Calu3 (cell line): ENCODE data around the gene SELENOT. TPM values are rescaled to one million over a fixed set of nuclear protein-coding genes. Genes with fewer than 3 reads are reported as not detected.

ENCODE experiments used
- BruUV-seq: library from RNA; stranded (reverse); fragments of 400-500 nt; replicated peaks from 2 replicates; lab custom pipeline; 2021; lab: Mats Ljungman, UMichigan
- CTCF ChIA-PET: fragments of 300-600 bp; sonication (Branson Sonifier 250); formaldehyde crosslinking; loops from one replicate; lab custom pipeline; 2022; ENCODE audit warnings: antibody characterized with exemption; lab: Charles Lee
- DNase-seq: peaks from one replicate; pipeline ENCODE4 v3.0.0; 2022
- H3K27ac Mint-ChIP-seq: one replicate; pipeline ENCODE4 v1.8.0; 2022; ENCODE audit warnings: mixed read lengths; ENCODE audit not compliant: unreplicated experiment
- H3K27me3 Mint-ChIP-seq: one replicate; pipeline ENCODE4 v1.8.0; 2022; ENCODE audit warnings: mixed read lengths; ENCODE audit not compliant: unreplicated experiment
- H3K36me3 Mint-ChIP-seq: one replicate; pipeline ENCODE4 v1.8.0; 2022; ENCODE audit warnings: mild to moderate bottlenecking, moderate library complexity, mixed read lengths; ENCODE audit not compliant: insufficient read depth, unreplicated experiment
- H3K4me1 Mint-ChIP-seq: one replicate; pipeline ENCODE4 v1.8.0; 2022; ENCODE audit warnings: mild to moderate bottlenecking, low read depth, mixed read lengths; ENCODE audit not compliant: unreplicated experiment
- H3K4me3 Mint-ChIP-seq: one replicate; pipeline ENCODE4 v1.8.0; 2022; ENCODE audit warnings: mild to moderate bottlenecking, low read depth, moderate library complexity, mixed read lengths; ENCODE audit not compliant: unreplicated experiment
- H3K9me3 Mint-ChIP-seq: one replicate; pipeline ENCODE4 v1.8.0; 2022; ENCODE audit warnings: low read depth, mixed read lengths; ENCODE audit not compliant: unreplicated experiment
- CTCF ChIP-seq: fragments of 200-600 bp; IDR thresholded peaks from one replicate; pipeline ENCODE4 v1.8.0; 2022; ENCODE audit warnings: antibody characterized with exemption; ENCODE audit not compliant: unreplicated experiment
- intact Hi-C: fragments of 100-400 bp; cut with micrococcal nuclease; formaldehyde crosslinking; loops from one replicate; pipeline ENCODE4 v1.10.0; 2022; ENCODE audit not compliant: unreplicated experiment
- total RNA-seq: library from RNA; stranded (reverse); gene quantifications from 2 replicates; pipeline ENCODE4 v1.2.3, GENCODE V29; 2022

SELENOT gene
- total RNA-seq, 1 experiment from 2014 or later = 210 TPM

GRCh38 chr3:150623945-150624344, 20.8 kb downstream of the SELENOT start:
- intact Hi-C loops = no loop called here
- Mint-ChIP-seq H3K27ac (no peak overlapping the region), H3K4me1 (peaks cover 12% of the 10 kb centered on the region), H3K36me3 (peaks cover 22% of the 10 kb centered on the region), H3K27me3 (no peaks in the 10 kb centered on the region), H3K9me3 (no peaks in the 10 kb centered on the region), H3K4me3 (no peak overlapping the region)
- no TSS peak for BruUV-seq
- no peak for TF ChIP-seq CTCF
- CTCF ChIA-PET = no interaction called here
- no peak for DNase-seq

GRCh38 chr3:150626148-150626930, 23.2 kb downstream of the SELENOT start:
- no peak overlapping the region for H3K27ac Mint-ChIP-seq
- H3K4me3 Mint-ChIP-seq = no peak overlapping the region
- CTCF ChIA-PET = interaction anchor here (1.0 kb wide), 1 partner anchor 79 kb away, joined by 3 read pairs; no protein-coding TSS in a partner anchor

GRCh38 chr3:150627557-150627956, 24.4 kb downstream of the SELENOT start:
- no TSS peak for BruUV-seq
- H3K36me3 Mint-ChIP-seq = peaks cover 27% of the 10 kb centered on the region
- intact Hi-C loops = no loop called here
- no peak for DNase-seq
- H3K4me1 Mint-ChIP-seq = no peaks in the 10 kb centered on the region
- H3K4me3 Mint-ChIP-seq = no peak overlapping the region
- no peak overlapping the region for H3K27ac Mint-ChIP-seq
- H3K27me3 Mint-ChIP-seq = no peaks in the 10 kb centered on the region
- H3K9me3 Mint-ChIP-seq = no peaks in the 10 kb centered on the region
- no peak for TF ChIP-seq CTCF
- CTCF ChIA-PET = interaction anchor here (1.0 kb wide), 1 partner anchor 78 kb away, joined by 3 read pairs; no protein-coding TSS in a partner anchor

More at GRCh38 chr3:150626148-150626930, 23.2 kb downstream of the SELENOT start:
- BruUV-seq = no TSS peak
- intact Hi-C loops = no loop called here
- Mint-ChIP-seq H3K36me3 (peaks cover 27% of the 10 kb centered on the region), H3K4me1 (peaks cover 8% of the 10 kb centered on the region), H3K27me3 (no peaks in the 10 kb centered on the region), H3K9me3 (no peaks in the 10 kb centered on the region)
- no peak for DNase-seq
- no peak for TF ChIP-seq CTCF

GRCh38 chr3:150631515-150632221, 28.5 kb downstream of the SELENOT start:
- intact Hi-C loops = no loop called here
- Mint-ChIP-seq H3K27me3 (no peaks in the 10 kb centered on the region), H3K36me3 (peaks cover 25% of the 10 kb centered on the region), H3K27ac (no peak overlapping the region), H3K4me1 (no peaks in the 10 kb centered on the region), H3K9me3 (no peaks in the 10 kb centered on the region), H3K4me3 (no peak overlapping the region)
- no peak for DNase-seq
- CTCF ChIA-PET = no interaction called here
- TF ChIP-seq CTCF = no peak
- no TSS peak for BruUV-seq
